Measurements from ENCODE around the gene HDGFL1. TPM values are rescaled to one million over a fixed set of nuclear protein-coding genes. Genes with fewer than 3 reads are reported as not detected.

Gene HDGFL1
- total and polyA plus RNA-seq, 4 donors, result not detected

GRCh38 chr6:22582417-22583205, 13.2 kb downstream of the HDGFL1 start:
- 82 to 83% methylated on average over 4 of the region's 4 CpGs for WGBS, 2 donors
- peaks cover 0 to 7% (median 0%) of the 10 kb centered on the region in 5 donors for H3K4me1 ChIP-seq (ENCODE audit: control insufficient read depth in 5 of 5, insufficient read depth in 5 of 5, low read length in 5 of 5)
- no peaks in the 10 kb centered on the region for H3K9me3 ChIP-seq (ENCODE audit: control insufficient read depth in 4 of 4, insufficient read depth in 3 of 4, low read length in 3 of 4)
- no peaks in the 10 kb centered on the region for H3K36me3 ChIP-seq (ENCODE audit: control insufficient read depth in 4 of 4, insufficient read depth in 4 of 4, low read length in 4 of 4)
- TF ChIP-seq CTCF (IDR thresholded peaks at IDR 0.05; ENCODE audit: control extremely low read depth, extremely low read depth), result no peak
- H3K27me3 ChIP-seq (ENCODE audit: control insufficient read depth in 3 of 3, insufficient read depth in 3 of 3, low read length in 2 of 3), result no peaks in the 10 kb centered on the region
- no peak overlapping the region for H3K27ac ChIP-seq (ENCODE audit: low read depth in 1 of 2, low read length in 1 of 2)
- DNase-seq (peak in 2 of 3 donors; percentile 82 to 91), ATAC-seq (ENCODE audit: insufficient read depth, low FRiP score) (no peak)
- H3K4me3 ChIP-seq, result no peak overlapping the region
- H3K9ac ChIP-seq (ENCODE audit: insufficient read depth in 1 of 2, low read length in 2 of 2), result no peak overlapping the region

- Histone ChIP-seq H3K9me3 (ENCODE audit: control insufficient read depth in 4 of 4, insufficient read depth in 3 of 4, low read length in 3 of 4) (no peaks in the 10 kb centered on the region), H3K4me3 (no peak overlapping the region), H3K4me1 (ENCODE audit: control insufficient read depth in 5 of 5, insufficient read depth in 5 of 5, low read length in 5 of 5) (peaks cover 0 to 7% (median 0%) of the 10 kb centered on the region in 5 donors), H3K36me3 (ENCODE audit: control insufficient read depth in 4 of 4, insufficient read depth in 4 of 4, low read length in 4 of 4) (no peaks in the 10 kb centered on the region), H3K27ac (ENCODE audit: low read depth in 1 of 2, low read length in 1 of 2) (no peak overlapping the region), H3K27me3 (ENCODE audit: control insufficient read depth in 3 of 3, insufficient read depth in 3 of 3, low read length in 2 of 3) (no peaks in the 10 kb centered on the region), H3K9ac (ENCODE audit: insufficient read depth in 1 of 2, low read length in 2 of 2) (no peak overlapping the region)
- TF ChIP-seq CTCF (IDR thresholded peaks at IDR 0.05; ENCODE audit: control extremely low read depth, extremely low read depth), result no peak
- 89 to 90% methylated on average over 5 of the region's 5 CpGs for WGBS, 2 donors
- ATAC-seq (ENCODE audit: insufficient read depth, low FRiP score) (no peak), DNase-seq (no peak)
Measured at GRCh38 chr6:22583230-22583629, 13.9 kb downstream of the HDGFL1 start.

- ATAC-seq (ENCODE audit: insufficient read depth, low FRiP score), result no peak
- TF ChIP-seq CTCF (IDR thresholded peaks at IDR 0.05; ENCODE audit: control extremely low read depth, extremely low read depth), result no peak
- H3K27ac ChIP-seq (ENCODE audit: low read depth in 1 of 2, low read length in 1 of 2), result no peak overlapping the region
- no peak for DNase-seq
- no peak overlapping the region for H3K9ac ChIP-seq (ENCODE audit: insufficient read depth in 1 of 2, low read length in 2 of 2)
- peaks cover 0 to 7% (median 0%) of the 10 kb centered on the region in 5 donors for H3K4me1 ChIP-seq (ENCODE audit: control insufficient read depth in 5 of 5, insufficient read depth in 5 of 5, low read length in 5 of 5)
- no peak overlapping the region for H3K4me3 ChIP-seq
- H3K36me3 ChIP-seq (ENCODE audit: control insufficient read depth in 4 of 4, insufficient read depth in 4 of 4, low read length in 4 of 4), result no peaks in the 10 kb centered on the region
- H3K9me3 ChIP-seq (ENCODE audit: control insufficient read depth in 4 of 4, insufficient read depth in 3 of 4, low read length in 3 of 4), result no peaks in the 10 kb centered on the region
- 98 to 100% methylated on average over 1 of the region's 1 CpG for WGBS, 2 donors
- H3K27me3 ChIP-seq (ENCODE audit: control insufficient read depth in 3 of 3, insufficient read depth in 3 of 3, low read length in 2 of 3), result no peaks in the 10 kb centered on the region
Measured at GRCh38 chr6:22583927-22584326, 14.6 kb downstream of the HDGFL1 start.

Measured in lung (tissue), 12 donors.